ENCODE results near the gene DPT.

DNA sequence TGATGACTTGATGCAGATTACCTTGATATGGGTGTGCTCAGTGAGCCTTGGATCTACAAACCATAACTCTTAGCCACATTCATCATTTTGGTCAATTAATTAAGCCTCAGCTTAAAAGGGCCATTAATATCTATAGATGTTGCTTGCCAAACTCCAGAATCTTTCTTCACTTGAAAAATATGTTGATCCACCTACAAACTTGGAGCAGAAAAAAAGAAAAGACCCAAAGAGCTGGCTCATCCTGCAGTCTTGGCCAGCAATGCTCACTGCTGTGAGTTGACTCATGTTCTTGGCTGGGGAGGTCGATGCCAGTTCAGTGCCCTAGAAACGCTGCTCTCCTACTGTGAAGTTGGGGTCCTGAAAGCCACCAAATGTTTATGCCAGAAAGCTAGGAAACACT is 75.4 kb downstream of the DPT start:
- TF ChIP-seq, protein P1, sequence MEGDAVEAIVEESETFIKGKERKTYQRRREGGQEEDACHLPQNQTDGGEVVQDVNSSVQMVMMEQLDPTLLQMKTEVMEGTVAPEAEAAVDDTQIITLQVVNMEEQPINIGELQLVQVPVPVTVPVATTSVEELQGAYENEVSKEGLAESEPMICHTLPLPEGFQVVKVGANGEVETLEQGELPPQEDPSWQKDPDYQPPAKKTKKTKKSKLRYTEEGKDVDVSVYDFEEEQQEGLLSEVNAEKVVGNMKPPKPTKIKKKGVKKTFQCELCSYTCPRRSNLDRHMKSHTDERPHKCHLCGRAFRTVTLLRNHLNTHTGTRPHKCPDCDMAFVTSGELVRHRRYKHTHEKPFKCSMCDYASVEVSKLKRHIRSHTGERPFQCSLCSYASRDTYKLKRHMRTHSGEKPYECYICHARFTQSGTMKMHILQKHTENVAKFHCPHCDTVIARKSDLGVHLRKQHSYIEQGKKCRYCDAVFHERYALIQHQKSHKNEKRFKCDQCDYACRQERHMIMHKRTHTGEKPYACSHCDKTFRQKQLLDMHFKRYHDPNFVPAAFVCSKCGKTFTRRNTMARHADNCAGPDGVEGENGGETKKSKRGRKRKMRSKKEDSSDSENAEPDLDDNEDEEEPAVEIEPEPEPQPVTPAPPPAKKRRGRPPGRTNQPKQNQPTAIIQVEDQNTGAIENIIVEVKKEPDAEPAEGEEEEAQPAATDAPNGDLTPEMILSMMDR (IDR thresholded peaks at IDR 0.05) = no peak
- no peak for TF ChIP-seq POLR2A (IDR thresholded peaks at IDR 0.05)
